Stimulated activated CD4-positive, alpha-beta T cell treated with anti-CD3 and anti-CD28 coated beads, Interleukin-2, amount 100 ng/mL, for 4 hours (primary cell): ENCODE measurements around the gene ARHGEF3.

Experiments
- DNase-seq: peaks from one replicate; pipeline ENCODE4 v3.0.0-alpha.2; 2020; ENCODE audit warnings: low read depth

Gene ARHGEF3

DNA sequence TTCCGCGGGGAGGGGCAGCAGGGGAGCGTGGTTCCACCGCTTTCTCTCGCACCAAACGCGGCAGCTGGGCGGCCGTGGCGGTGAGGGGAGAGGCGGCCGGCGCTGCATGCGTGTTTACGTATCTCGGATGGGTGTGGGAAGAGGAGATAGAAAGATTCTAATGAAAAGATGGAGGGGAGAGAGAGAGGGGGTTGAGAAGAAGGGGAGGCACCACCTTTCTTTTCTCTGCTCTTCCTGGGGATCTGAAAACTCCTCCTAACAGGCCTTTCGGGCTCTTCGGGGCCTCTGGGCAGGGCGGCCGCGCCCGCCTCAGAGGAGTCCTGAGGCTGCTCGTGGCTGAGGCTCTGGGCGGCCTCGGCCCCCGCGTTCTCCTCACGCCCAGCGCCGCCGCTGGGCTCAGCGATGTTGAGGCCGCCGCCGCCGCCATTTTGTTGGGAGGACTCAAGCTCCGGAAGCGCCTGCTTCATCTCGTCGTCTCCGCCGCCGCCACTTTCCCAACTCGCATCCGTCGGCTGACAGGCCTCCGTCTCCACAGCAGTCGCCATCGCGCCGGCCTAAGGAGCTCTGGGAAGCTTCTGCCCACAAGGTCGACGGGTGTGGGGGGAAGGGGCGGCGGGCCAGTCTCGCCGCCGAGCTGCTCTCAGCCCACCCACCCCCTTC lies 119.2 kb downstream of the ARHGEF3 start:
- peak; percentile 62 for DNase-seq

DNA sequence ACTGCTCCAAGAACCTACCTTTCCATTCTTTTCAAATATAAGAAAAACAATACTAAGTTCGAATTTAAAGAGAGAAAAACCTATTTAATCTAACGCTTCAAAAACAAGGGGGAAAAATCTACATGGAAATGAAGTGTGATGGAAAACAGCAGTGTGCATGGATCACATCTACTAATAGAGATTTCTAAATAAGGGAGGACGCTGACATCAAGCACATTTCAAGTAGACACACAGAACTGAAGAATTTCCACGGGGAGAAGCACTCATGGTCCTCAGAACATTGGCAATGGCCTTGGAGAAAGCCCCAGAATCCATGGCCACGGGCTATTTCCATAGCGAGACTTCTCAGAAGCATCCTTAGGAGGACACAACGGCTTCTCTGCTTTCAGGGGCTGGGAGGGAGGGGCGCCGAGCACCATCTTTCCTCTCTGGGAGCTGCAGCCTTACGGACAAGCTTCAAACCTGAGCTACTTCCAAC lies 119.7 kb downstream of the ARHGEF3 start:
- no peak for DNase-seq

DNA sequence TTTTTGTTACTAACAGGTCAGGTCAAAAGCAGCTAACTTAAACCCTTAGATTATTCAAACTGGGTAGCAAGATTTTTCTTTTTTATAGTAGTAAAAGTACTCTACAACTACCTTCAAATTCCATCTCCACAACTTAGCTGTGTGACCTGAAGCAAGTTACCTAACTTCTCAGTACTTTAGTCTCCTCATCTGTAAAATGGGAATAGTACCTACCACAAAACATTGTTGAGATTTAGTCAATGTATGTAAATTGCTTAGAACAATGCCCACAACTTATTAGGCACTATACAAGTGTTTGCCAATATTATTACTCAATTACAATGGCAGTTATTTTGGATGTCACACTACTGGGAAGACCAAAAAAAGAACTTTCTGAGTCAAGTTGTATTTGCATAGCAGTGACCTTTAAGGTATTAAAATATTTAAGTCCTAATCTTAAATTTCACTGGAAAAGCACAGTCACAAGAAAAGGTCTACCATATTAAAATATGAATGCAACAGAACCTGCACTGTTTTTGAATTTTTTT lies 121.6 kb downstream of the ARHGEF3 start:
- DNase-seq = no peak
